GM12891 (cell line): ENCODE results near the gene VPS18.
A peak's percentile ranks its signal among the peaks of the same experiment; 100 is the strongest.

Experiments
- DNase-seq: peaks from one replicate; pipeline ENCODE4 v3.0.0; 2011; ENCODE audit warnings: low spot score; ENCODE audit not compliant: insufficient read length
- FAIRE-seq: peaks from 2 replicates; lab custom pipeline; 2011; peaks lifted over from hg19 to GRCh38; lab: Jason Lieb, UNC
- PAX5 ChIP-seq: IDR thresholded peaks from 2 replicates; pipeline ENCODE4 v1.6.1; 2011; ENCODE audit warnings: low read length, moderate library complexity, mild to moderate bottlenecking; ENCODE audit not compliant: insufficient read depth, severe bottlenecking
- POLR2A ChIP-seq: IDR thresholded peaks from 2 replicates; pipeline ENCODE4 v1.6.1; 2011; ENCODE audit warnings: low read depth, low read length, control low read depth
- POLR2AphosphoS5 ChIP-seq: IDR thresholded peaks from 2 replicates; pipeline ENCODE4 v1.6.1; 2011; ENCODE audit warnings: low read depth, low read length, control low read depth
- POU2F2 ChIP-seq: IDR thresholded peaks from 2 replicates; pipeline ENCODE4 v1.6.1; 2011; ENCODE audit warnings: low read depth, mild to moderate bottlenecking, control low read depth, low read length, moderate library complexity
- SPI1 ChIP-seq: IDR thresholded peaks from 2 replicates; pipeline ENCODE4 v1.6.1; 2011; ENCODE audit warnings: low read depth, low read length, control low read depth
- TAF1 ChIP-seq: IDR thresholded peaks from 2 replicates; pipeline ENCODE4 v1.6.1; 2011; ENCODE audit warnings: low read depth, low read length, control low read depth

Gene VPS18

DNA sequence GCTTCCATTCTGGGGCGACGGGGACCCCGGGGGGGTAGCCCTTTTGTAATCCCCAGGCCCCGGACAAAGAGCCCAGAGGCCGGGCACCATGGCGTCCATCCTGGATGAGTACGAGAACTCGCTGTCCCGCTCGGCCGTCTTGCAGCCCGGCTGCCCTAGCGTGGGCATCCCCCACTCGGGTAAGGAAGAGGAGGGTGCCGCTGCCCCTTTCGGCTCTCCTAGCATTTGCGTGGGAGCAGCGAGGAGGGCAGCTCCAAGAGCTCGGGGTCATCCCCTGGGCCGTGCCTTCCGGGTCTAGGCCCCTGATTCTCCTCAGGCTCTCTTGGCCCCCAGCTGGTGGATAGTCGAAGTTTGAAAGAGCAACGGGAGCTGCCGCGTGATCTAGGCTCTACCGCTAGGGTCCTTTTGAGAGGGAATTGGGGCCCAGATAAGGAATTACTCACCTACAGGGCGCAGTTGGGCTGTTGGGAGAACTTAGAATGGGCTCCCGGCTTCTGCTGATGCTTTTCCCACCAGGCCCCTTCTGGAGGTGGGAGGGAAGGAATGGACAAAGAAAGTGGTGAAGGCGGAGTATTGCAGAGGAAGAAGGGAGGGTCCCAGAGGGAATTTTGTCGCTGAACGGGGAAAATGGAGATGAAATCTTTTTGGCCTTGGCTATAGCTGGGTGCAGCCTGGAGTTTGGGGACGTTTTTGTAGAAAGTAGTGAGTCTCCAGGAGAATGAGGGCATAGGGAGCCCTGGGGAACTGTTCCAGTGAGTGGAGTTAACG, 615 bp downstream of the VPS18 start:
- TF ChIP-seq POLR2A (0 out of 2 replicates have a peak, but pooled peaks have one; percentile 8), POU2F2 (no peak), PAX5 (no peak), SPI1 (no peak), POLR2AphosphoS5 (no peak), TAF1 (no peak)
- DNase-seq (peak; percentile 68), FAIRE-seq (peak; percentile 58)

DNA sequence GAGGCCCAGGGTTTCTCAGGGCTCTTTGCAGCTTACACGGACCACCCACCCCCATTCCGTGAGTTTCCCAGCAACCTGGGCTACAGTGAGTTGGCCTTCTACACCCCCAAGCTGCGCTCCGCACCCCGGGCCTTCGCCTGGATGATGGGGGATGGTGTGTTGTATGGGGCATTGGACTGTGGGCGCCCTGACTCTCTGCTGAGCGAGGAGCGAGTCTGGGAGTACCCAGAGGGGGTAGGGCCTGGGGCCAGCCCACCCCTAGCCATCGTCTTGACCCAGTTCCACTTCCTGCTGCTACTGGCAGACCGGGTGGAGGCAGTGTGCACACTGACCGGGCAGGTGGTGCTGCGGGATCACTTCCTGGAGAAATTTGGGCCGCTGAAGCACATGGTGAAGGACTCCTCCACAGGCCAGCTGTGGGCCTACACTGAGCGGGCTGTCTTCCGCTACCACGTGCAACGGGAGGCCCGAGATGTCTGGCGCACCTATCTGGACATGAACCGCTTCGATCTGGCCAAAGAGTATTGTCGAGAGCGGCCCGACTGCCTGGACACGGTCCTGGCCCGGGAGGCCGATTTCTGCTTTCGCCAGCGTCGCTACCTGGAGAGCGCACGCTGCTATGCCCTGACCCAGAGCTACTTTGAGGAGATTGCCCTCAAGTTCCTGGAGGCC, 5.4 kb downstream of the VPS18 start:
- FAIRE-seq = no peak
- TF ChIP-seq PAX5 = no peak
- TF ChIP-seq SPI1 = no peak
- TF ChIP-seq POLR2A = no peak
- TF ChIP-seq POLR2AphosphoS5 = no peak
- TF ChIP-seq TAF1 = no peak
- TF ChIP-seq POU2F2 = no peak
- no peak for DNase-seq

DNA sequence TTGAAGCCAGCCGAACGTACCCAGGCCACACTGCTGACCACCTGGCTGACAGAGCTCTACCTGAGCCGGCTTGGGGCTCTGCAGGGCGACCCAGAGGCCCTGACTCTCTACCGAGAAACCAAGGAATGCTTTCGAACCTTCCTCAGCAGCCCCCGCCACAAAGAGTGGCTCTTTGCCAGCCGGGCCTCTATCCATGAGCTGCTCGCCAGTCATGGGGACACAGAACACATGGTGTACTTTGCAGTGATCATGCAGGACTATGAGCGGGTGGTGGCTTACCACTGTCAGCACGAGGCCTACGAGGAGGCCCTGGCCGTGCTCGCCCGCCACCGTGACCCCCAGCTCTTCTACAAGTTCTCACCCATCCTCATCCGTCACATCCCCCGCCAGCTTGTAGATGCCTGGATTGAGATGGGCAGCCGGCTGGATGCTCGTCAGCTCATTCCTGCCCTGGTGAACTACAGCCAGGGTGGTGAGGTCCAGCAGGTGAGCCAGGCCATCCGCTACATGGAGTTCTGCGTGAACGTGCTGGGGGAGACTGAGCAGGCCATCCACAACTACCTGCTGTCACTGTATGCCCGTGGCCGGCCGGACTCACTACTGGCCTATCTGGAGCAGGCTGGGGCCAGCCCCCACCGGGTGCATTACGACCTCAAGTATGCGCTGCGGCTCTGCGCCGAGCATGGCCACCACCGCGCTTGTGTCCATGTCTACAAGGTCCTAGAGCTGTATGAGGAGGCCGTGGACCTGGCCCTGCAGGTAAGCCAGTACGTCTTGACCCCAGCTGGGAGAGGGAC, 6.2 kb downstream of the VPS18 start:
- TF ChIP-seq SPI1 = no peak
- no peak for TF ChIP-seq POU2F2
- no peak for TF ChIP-seq PAX5
- TF ChIP-seq TAF1 = no peak
- no peak for TF ChIP-seq POLR2AphosphoS5
- TF ChIP-seq POLR2A = no peak
- no peak for FAIRE-seq
- DNase-seq = no peak

DNA sequence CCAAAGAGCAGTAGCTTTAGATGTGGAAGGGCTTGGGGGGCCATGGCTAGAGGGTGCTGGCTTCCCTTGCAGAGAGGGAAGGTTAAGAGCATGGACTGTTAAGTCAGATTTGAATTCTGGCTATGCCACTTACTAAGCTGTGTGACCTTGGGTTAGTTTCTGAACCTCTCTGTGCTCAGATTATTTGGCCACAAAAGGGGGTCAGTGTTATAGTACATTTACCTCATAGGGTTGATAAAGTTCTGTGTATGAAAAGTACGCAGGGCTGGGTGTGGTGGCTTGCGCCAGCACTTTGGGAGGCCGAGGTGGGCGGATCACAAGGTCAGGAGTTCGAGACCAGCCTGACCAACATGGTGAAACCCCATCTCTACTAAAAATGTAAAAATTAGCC, 6.8 kb downstream of the VPS18 start:
- FAIRE-seq = no peak
- TF ChIP-seq POLR2AphosphoS5 (no peak), PAX5 (no peak), POLR2A (no peak), SPI1 (no peak), TAF1 (no peak), POU2F2 (no peak)

DNA sequence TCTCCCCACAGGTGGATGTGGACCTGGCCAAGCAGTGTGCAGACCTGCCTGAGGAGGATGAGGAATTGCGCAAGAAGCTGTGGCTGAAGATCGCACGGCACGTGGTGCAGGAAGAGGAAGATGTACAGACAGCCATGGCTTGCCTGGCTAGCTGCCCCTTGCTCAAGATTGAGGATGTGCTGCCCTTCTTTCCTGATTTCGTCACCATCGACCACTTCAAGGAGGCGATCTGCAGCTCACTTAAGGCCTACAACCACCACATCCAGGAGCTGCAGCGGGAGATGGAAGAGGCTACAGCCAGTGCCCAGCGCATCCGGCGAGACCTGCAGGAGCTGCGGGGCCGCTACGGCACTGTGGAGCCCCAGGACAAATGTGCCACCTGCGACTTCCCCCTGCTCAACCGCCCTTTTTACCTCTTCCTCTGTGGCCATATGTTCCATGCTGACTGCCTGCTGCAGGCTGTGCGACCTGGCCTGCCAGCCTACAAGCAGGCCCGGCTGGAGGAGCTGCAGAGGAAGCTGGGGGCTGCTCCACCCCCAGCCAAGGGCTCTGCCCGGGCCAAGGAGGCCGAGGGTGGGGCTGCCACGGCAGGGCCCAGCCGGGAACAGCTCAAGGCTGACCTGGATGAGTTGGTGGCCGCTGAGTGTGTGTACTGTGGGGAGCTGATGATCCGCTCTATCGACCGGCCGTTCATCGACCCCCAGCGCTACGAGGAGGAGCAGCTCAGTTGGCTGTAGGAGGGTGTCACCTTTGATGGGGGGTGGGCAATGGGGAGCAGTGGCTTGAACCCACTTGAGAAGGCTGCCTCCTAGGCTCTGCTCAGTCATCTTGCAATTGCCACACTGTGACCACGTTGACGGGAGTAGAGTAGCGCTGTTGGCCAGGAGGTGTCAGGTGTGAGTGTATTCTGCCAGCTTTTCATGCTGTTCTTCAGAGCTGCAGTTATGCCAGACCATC, 8.6 kb downstream of the VPS18 start:
- FAIRE-seq = peak; percentile 74
- DNase-seq = no peak
- TF ChIP-seq POU2F2 (no peak), TAF1 (no peak), PAX5 (no peak), POLR2A (no peak)

More for the DNA sequence above, 6.8 kb downstream of the VPS18 start:
- no peak for DNase-seq

DNA sequence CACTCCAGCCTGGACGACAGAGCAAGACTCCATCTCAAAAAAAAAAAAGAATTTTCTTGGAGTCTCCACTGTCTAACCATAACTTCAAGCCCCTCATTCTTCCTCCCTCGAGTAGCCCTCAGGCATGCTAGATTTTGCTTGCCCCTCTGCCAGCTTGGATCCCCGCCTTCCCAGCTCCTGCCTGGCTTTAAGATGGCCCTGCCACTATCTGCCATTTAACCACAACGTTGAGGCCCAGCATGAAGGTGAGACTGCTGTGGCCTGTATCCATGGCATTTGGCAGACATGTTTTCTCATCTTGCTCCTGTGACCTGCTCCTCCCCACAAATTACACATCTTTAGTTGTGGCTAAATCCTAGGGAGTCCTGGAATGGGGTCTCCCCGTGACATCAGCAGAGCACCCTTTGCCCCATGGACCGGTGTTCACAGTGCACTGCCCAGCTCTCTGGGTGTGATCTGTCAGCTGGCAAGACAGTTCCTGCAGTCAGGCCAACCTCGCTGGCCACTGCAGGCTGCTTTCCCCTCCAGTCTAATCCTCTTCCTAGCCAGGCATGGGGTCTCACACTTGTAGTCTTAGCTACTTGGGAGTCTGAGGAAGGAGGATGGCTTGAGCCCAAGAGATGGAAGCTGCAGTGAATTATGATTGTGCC, 10.4 kb downstream of the VPS18 start:
- FAIRE-seq = no peak
- no peak for TF ChIP-seq PAX5
- TF ChIP-seq POU2F2 = no peak
- TF ChIP-seq POLR2AphosphoS5 = no peak
- no peak for TF ChIP-seq SPI1
- TF ChIP-seq POLR2A = no peak; the same call in 1 of the 2 replicates
- no peak for TF ChIP-seq TAF1
- no peak for DNase-seq

DNA sequence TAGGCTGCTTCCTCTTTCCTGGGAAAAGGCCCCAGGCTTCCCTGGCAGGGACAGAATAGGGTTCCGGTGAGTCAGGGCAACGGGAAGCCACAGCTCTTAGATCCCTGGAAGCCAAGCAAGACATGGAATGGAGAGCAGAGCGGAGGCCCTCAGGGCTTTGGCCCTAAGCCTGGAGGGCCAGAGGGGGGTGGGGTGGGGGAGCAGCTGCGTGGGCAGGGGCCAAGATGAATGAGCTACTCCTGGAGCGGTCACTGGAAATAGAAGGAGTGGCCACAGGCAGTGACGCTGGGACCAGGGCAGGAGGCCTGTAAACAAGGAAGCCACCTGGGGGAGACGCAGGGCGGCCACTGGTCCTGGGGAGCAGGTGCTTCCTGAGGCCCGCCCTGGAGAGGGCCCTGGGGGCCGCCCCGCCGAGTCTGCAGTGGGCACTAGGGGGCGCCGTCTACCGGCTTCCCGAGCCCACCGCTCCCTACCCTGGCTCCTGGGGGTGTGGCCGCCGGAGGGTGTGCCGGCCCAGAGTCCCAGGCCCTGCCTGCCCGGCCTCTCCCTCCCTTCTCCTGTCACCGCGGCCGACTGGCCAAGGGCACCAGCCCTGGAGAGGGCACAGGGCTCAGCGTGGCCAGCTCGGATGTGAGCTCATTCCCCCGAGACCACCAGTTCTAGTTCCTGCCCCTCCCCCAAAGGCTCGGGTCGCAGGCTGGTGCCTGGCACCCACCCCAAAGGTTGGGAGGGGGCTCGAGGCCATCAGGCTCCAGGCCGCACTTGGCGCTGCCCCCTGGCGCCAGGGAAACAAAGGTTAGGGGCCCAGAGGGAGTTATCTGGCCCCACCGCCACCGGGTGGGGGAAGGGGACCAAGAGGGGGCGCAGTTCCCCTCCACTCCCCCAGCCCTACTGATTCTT, 12.1 kb downstream of the VPS18 start:
- FAIRE-seq = peak; percentile 84
- TF ChIP-seq SPI1 (no peak), POLR2A (no peak), PAX5 (no peak), POLR2AphosphoS5 (no peak), POU2F2 (no peak), TAF1 (no peak)
- peak; percentile 84 for DNase-seq
